Measurements from ENCODE around the gene NECTIN2.

DNA sequence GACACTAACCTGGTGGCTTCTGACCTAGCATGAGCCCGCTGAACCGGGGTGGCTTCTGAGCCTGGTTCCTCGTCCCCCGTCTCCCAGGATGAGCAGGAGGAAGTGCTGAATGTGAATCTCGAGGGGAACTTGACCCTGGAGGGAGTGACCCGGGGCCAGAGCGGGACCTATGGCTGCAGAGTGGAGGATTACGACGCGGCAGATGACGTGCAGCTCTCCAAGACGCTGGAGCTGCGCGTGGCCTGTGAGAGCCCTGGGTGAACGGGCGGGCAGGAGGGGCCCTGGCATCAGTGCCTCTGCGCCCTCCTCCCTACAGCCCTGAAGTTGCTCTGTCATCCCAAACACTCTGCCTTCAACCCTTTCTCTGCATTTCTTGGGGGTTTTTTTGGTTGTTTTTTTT is 31.6 kb upstream of the NECTIN2 start:
- no peak for TF ChIP-seq POLR2A (IDR thresholded peaks at IDR 0.05)
- TF ChIP-seq CTCF (IDR thresholded peaks at IDR 0.05), result no peak
- no peak for TF ChIP-seq EP300 (IDR thresholded peaks at IDR 0.05)
- no peak for TF ChIP-seq POLR2AphosphoS5 (IDR thresholded peaks at IDR 0.05)

All from stomach (tissue), 4 donors.